ENCODE results near the gene PPP1R11.
"Not testable (repeated sequence)": the region's sequence is repeated elsewhere in the genome, so short reads cannot be mapped to it uniquely, and the experiment has no call there.

PPP1R11 gene, protein sequence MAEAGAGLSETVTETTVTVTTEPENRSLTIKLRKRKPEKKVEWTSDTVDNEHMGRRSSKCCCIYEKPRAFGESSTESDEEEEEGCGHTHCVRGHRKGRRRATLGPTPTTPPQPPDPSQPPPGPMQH

DNA sequence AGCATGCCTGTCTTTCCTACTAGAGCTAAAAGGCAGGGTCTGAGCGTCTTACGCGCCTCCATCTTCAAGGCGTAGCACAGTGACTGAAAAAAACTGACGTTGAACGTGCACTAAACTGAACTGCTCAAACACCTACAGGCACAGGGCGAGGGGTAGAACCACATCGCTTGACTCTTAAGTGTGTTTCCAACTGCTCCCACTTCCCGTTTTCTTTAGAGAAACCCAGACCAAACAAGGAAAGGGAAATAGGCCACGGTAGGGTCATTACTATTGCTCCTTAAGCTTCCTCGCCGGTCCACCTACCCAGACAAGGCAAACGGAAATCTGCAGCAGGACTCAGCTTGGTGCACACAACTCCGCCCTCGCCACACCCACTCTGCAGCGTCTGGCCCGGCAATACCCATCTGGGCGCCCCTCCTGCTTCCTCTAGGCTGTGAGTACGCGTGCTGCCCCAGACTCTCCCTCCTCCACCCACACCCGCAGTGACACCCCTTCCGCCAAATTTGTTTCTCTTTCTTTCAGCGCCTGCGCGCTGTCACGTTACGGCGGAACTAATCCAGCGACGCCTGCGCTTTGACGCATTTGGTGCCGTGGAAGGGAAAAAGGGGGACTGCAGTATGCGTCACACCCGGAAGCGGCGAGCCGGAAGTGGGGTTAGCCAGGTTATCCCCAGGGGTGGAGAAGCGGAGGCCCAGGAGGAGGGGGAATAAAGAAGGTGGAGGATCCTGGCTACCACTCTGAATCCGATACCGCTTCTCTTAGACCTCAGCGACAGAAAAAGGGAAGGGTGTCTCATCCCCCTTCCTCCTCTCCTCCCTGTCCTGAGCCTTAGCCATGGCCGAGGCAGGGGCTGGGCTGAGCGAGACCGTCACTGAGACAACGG, at the start of gene PPP1R11:
TSS of gene PPP1R11 (plus strand) at position 622 of the 883 bp plus-strand sequence. CDS start at position 835, 213 bp downstream.
- peak; percentile 99 for DNase-seq

DNA sequence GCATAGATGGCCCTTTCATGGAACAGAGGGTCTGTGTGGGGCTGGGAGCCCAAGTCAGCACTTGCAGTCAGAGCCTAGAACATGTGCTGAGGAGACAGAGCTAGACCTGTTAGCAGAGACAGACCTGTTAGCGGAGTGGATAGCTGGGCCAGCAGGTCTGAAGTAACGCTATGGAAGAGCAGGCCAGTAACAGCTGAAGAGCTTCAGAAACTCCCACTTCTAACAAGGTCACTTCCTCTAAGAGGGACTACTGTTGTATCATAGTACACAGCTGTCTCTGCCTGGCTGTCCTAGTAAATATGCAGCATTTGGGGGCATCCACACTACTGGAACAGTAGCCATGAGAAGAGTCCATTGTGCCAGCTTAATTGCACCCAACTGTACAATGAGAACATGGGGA, 47.2 kb upstream of the PPP1R11 start:
- no peak for DNase-seq

DNA sequence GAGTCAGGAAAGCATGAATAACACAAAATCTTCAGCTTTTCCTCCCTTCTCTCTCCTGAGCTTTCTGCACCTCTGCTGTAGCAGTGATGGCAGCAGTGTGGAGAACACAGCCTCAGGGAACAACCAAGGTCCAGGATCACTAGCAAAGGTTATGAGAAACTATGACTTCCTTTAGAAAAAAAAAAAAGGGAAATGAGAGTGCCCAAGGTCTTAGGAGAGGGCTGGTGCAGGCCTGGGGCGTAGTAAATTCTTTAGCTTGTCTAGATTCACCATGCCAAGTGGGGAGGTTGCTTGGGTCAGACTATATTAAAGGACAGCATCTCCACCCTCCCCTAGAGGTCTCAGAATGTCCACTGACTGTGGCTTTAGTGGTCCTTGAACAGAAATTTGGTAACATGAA, 46.4 kb upstream of the PPP1R11 start:
- DNase-seq, result no peak

DNA sequence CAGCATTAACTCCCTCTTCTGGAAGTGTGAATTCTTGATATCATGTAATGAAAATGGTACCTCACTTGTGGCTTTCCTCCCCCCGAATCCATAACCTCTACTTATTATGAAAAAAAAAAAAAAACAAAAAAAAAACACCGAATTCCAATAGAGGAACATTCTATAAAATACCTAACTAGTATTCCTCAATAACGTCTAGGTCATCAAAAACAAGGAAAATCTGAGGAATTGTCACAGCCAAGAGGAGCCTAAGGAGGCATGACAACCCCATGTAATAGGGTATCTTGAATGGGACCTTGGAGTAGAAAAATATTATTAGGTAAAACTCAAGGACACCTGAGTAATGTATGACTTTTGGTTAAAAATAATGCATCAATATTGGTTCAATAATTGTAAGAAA, 44.8 kb upstream of the PPP1R11 start:
- DNase-seq, result no peak

DNA sequence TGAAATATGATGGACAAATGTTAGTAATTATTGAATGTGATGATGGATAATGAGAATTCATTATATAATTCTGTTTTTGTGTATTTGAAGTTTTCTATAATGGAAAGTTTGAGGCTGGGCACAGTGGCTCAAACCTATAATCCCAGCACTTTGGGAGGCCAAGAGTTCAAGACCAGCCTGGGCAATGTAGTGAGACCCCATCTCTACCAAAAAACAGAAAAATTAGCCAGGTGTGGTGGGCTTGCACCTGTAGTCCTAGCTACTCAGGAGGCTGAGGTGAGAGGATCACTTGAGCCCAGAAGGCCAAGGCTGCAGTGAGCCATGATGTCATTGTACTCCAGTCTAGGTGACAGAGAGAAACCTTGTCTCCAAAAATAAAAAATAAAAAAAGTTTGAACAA, 44.3 kb upstream of the PPP1R11 start:
- DNase-seq, result not testable (repeated sequence)

DNA sequence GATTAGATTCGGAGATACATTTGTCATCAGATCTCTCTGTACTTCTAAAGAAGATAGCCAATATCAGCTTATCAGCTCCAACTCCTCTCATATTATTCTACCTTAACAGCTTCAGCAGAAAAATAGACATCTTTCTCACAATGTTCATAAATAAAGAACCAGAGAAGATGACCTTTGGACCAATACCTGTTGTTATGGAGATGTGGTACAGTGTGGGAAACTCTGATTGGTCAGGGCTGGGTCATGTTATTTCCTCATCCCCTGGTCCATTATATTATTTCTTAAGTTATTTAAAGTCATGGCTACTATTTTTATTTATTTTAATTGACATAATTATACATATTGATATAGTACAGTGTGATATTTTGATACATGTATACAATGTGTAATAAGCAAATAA, 41.8 kb upstream of the PPP1R11 start:
- DNase-seq, result no peak

DNA sequence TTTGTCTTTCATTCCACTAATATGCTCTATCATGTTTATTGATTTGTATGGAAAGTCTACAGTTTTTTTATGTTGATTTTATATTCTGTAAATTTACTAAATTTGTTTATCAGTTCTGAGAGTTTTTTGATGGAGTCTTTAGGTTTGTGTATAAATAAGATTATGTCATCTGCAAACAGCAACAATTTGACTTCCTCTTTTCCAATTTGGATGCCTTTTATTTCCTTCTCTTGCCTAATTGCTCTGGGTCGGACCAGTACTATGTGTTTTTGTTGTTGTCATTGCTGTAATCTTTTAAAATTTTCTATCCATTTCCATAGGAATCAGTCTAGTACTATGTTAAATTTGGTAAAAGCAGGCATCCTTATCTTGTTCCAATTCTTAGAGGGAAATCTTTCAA, 37.4 kb upstream of the PPP1R11 start:
- no peak for DNase-seq

DNA sequence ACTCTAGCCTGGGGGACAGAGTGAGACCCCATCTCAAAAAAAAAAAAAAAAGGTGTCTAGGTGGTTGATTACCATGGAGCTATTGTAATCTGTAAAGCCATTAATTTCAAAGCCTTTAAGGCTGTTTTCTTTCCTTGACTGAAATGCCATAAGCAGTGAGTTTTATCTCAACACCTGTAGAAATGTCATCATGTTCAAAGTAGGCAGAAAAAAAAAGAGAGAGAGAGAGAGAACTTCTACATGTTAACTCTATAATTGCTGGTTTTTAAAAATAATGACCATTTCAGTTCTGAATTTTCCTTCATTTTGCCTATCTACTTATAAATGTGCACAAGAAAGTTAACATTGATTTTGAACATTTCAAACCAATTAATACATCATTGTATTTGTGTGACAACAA, 35.6 kb upstream of the PPP1R11 start:
- no peak for DNase-seq

DNA sequence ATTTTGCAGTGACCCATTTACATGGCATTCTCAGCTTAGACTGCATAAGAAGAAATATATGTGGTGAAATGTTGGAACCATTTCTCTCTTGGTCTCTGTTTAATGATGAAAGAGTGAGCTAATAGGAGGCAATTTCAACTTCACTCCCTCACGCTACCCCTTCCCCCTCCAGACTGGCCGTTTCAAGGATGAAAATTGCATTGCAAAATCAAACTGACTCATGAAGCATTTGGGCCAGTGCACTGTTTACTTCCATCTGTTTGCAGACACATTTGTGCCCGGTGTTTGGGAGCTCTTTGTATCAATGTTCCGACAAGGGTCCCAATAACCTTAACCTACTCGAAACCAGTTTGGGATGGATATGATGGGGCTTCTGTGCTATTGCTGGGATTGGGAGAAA, 33.6 kb upstream of the PPP1R11 start:
- not testable (repeated sequence) for DNase-seq

DNA sequence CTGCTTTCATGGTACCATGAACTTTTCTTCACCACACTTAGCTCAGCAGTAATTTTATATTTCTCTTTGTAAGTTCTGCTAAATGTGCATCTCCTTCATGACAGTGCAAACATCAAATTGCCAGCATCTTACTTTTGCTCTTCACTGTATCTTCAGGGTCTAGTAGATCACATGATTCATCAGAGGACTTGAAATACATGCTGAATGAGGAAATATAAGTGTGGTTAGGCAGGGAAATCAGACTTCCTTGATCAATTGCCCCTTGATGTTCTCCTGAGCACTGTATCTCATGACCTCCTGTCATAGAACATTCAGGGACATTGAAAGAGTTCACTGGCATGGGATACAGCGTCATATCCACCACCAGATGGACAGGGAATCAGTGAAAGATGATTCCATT, 31.2 kb upstream of the PPP1R11 start:
- DNase-seq, result no peak

DNA sequence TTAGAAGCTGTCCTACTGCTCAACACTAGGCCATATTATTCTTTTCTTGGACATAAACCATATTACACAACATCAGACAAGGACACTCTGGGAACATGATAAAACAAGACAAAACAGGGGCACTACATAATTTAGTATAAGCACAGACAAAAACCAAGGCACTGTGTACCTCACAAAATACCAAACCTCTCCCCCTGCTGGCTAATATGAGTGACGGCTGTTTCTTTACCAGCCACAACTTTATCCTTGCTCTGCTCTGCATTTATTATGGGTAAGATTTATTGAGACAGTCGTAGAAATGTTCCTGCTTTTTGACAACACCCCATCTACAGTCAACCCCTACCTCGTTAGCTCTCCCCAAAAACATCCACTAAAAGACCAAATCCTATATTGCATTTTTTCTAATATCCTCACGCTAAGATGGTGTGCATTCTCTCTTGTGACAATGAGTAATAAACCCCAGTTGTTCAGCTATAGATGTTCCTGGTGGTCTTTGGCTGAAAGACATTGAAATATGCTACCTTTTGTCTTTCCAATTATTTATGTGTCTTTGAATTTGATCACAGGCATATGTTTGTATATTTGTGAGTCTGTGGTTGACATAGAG, 29.7 kb upstream of the PPP1R11 start:
- DNase-seq, result no peak

DNA sequence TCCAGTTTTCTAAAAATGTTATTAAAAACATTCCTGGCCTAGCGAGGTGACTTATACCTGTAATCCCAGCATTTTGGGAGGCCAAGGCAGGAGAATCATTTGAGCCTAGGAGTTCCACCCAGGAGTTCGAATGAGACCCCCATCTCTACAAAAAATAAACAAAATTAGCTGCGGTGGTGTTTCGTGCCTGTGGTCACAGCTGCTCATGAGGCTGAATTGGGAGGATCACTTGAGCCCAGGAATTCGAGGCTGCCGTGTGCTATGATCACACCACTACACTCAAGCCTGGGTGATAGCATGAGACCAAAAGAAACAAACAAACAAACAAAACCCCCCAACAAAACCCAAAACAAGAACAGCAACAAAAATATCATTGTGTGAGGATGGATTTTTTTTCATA, 25.8 kb upstream of the PPP1R11 start:
- DNase-seq, result no peak

DNA sequence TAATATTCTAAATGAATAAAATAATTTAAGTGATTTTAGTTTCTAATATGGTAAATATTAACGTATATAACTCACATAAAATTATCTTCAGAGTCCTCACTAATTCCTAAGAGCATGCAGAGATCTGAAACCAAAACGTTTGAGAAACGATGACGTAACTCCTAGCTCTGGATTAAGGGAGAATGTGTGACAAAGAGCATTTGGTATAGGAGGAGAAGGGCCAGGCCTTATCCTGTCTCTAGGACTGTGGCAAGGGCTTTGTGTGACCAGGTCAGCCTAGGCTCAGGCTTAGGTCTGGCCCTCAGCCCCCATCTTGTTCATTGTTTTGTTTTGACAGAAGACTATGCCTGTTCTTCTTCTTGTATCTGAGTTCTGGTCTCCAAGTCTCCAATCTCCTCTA, 25.2 kb upstream of the PPP1R11 start:
- DNase-seq, result no peak

DNA sequence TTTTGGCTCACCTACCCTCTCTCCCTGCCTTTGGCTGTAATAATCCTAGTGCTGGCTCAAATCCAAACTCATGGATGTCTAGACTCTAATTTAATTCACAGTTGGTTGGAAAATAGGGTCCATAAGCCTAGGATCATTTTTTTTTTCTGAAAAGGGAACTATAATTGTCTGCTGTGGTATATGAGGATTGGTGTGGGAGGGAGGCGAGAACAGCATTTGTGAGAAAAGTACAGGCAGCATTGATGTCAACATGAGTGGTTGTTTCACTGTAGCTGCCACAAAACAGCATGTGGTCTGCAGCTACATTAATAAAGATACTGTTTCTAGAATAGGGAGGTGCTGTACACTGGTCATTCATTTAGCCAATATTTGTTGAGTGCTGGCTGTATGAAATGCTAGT, 24.5 kb upstream of the PPP1R11 start:
- DNase-seq, result no peak

DNA sequence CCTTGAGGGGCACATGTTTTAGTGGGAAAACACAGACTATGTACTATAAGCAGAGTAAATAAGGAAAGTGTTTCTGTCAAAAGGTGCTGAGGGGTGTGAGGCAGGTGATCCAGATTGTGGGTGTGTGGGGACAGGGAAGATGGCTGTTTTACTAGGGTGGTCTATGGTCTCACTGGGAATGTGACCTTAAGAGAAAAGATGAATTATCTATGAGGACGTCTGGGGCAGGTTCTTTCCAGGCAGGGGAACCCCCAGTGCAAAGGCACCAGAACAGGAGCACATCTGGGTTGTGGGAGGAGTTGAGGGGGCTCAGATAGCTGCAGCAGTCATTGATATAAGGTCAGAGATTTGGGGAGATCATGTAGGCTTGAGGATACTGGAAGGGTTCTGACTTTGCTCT, 24.1 kb upstream of the PPP1R11 start:
- no peak for DNase-seq

DNA sequence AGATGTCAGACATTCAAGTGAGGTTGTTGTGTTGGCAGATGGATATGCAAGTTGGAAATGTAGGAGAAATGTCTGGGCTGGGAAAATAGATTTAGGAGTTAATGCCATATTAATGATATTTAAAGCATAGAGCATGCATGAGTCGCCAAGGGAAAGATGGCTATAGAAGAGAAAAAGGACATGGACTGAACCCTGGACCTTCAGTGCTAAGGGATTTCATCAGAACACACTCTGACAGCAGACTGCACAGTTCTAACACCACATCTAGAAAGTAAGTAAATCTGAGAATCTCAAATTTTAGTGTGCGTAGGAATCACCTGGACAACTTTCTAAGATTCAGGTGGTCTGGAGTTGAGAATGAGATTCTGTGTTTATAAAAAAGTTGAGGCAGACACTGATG, 23.3 kb upstream of the PPP1R11 start:
- no peak for DNase-seq

DNA sequence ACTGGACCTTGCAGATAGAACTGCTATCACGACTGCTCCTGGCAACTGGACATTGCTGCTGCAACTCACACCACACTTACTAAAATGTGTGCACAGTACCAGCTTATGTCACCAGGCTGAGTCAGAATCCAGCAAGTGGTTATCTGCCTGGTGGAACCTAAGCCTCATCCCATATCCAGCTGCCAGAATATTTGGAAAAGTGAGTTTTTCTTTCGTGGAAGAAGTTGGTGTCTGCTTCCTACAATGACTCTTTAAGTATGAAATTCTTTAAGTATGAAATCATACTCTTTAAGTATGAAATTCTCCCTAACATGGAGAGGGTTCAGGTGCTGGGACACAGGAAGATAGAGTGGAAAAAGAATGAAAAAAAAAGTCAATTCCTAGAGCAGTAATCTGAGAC, 22.4 kb upstream of the PPP1R11 start:
- no peak for DNase-seq

DNA sequence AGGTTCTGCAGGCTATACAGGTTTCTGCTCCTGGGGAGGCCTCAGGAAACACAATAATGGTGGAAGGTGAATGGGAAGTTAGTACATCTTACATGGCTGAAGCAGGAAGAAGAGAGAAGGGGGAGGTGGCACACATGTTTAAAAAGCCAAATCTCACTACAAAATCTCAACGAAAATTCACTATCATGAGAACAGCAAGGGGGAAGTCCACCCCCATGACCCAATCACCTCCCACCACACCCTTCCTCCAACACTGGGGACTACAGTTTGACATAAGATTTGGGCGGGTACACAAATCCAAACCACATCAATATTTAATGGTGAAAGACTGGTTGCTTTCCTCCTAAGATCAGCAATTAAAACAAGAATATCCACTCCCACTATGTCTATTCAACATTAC, 19.8 kb upstream of the PPP1R11 start:
- no peak for DNase-seq

DNA sequence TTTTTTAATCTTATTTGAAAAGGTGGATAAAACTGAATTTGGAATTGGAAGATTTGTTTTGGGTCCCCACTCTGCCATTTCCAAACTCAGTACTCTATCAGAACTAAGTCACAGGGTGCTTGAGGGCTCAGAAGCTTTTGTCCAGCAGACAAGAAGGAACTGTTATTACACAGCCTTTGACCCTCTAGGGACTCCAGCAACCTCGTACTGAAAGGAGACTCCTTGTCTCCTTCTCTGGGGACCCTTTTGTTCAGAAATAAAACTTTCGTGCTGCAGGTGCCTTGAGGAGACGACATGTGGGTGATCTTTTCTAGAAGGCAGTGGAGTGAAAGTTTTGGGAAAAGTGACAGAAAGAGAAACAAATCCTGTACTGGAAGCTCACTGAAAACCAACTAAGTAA, 13.3 kb upstream of the PPP1R11 start:
- no peak for DNase-seq

DNA sequence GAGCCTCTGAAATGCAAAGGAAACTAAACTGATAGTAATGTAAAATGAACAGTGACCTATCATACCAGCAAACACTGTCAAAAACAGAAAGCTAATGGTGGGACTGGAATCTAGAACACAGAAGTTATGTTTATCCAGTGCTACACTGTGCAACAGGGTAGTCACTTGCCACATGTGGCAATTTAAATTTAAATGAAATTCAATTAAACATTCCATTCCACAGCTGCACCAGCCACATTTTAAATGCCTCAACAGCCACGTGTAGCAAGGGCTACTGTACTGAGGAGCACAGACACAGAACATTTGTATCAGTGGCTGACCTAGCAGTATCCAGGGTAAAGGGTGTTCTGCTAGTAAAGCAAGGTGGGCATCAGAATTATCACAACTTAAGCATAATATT, 11.5 kb upstream of the PPP1R11 start:
- no peak for DNase-seq

DNA sequence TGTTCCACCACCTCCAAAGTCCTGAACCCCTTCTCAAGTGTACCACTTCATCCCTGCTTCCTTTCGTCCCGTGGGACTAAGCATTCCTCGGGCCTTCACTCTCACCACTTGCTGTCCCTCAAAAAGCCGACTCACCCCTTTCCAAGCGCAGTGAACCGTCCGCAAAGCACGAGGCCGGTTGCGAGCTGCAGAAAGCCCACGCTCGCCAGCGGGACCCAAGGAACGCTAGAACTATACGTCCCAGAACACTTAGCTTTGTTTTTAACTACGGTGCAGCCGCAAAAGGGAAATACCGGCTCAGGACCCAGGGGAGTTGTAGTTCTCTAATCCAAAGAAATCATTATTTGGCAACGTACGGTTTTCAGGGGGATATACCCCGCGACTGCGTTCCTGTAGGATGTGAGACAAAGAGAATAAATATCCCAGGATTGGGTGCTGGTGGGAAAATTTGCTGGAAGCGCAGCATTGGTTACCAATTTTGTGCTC, 6.3 kb upstream of the PPP1R11 start:
- DNase-seq, result peak; percentile 38

DNA sequence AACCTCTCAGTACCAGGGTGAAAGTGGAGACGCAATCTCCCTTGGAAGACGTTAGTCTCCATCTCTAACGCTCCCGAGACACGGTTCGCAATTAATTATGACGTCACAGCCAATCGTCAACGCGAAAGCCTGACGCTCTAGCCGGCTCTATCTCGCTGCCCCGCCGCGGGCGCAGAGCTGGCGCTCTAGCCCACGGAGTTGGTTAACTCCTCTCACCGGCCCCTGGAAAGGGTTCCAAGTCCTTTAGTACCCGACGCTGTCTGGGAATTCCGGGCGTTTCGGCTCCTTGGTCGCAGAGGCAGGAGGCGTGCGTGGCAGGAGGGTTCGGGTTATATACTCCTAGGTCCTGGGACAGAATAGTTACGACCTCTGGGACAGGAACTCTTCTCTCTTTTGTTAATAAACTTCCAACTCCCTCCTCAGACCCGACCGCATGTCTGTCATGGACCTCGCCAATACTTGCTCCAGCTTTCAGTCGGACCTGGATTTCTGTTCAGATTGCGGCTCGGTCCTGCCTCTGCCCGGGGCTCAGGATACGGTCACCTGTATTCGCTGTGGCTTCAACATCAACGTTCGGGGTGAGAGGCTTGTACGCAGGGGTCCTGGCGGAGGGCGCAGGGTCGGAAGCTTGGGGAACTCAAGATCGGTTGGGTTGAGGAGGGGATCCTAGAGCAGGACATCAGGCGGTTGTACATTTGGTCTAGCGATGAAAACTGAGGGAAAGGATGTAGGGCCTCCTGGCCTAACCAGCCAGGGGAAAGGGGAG, 5.7 kb upstream of the PPP1R11 start, which contains the start of gene POLR1H:
TSS of gene POLR1H (plus strand) at position 174 of the 766 bp plus-strand sequence. CDS start at position 434, 260 bp downstream.
- peak; percentile 88 for DNase-seq

DNA sequence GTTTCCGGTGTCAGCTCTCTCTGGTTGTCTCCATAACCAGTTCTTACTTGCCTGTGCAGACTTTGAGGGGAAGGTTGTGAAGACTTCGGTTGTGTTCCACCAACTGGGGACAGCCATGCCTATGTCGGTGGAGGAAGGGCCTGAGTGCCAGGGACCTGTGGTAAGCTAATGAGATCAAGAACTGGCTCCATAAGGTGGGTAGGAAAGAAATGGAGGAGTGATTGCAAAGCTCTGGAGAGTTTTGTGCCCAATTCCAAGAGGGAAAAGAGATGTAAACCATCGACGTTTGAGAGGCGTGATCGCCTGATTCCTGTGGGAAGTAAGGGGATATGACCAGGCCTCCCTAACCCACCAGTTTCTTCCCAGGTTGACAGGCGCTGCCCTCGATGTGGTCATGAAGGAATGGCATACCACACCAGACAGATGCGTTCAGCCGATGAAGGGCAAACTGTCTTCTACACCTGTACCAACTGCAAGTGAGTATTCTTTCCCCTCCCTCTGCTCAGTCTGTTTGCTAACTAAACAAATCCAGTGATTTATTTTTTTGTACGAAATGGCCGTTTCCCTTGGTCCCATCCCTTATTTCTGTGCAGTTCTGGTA, 5.0 kb upstream of the PPP1R11 start:
- DNase-seq, result no peak

Data from CD4-positive, alpha-beta T cell treated with Interleukin-6 for 4 hours (primary cell).